ENCODE measurements around the gene TMEM151B. TPM values are rescaled to one million over a fixed set of nuclear protein-coding genes. Genes with fewer than 3 reads are reported as not detected.
A peak's percentile ranks its signal among the peaks of the same experiment; 100 is the strongest.

Gene TMEM151B
- total and polyA plus RNA-seq, 9 of the 15 experiments (the other 6 are each of a cell fraction or from before 2014, with no cell fraction given) = not detected

DNA sequence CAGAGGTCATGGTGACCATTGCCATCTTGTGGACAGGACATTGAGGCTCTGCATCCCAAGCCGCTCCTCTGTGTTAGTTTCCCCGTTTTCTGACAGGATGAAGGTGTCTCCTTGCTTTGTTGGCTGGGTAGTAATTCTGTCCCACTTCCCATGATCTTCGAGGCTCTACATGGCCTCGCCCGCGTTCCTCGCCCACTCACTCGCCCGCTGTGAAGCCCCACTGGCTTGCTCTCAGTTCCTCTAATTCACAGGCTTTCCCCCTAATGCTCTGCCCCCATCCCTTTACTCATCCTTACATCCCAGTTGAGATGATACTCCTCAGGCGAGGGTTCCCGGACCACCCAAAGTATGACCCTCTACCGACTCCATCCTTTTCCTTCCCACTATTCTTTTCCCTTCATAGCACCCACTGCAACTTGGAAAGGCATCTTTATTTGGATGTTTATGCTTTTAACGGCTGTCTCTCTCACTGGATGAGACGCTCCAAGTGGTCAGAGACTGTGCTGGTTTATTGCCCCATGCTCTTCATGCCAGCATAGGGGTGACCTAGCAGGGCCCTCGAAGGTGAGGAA, 12.4 kb upstream of the TMEM151B start (continued):
- TF ChIP-seq, protein P1, sequence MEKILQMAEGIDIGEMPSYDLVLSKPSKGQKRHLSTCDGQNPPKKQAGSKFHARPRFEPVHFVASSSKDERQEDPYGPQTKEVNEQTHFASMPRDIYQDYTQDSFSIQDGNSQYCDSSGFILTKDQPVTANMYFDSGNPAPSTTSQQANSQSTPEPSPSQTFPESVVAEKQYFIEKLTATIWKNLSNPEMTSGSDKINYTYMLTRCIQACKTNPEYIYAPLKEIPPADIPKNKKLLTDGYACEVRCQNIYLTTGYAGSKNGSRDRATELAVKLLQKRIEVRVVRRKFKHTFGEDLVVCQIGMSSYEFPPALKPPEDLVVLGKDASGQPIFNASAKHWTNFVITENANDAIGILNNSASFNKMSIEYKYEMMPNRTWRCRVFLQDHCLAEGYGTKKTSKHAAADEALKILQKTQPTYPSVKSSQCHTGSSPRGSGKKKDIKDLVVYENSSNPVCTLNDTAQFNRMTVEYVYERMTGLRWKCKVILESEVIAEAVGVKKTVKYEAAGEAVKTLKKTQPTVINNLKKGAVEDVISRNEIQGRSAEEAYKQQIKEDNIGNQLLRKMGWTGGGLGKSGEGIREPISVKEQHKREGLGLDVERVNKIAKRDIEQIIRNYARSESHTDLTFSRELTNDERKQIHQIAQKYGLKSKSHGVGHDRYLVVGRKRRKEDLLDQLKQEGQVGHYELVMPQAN (IDR thresholded peaks at IDR 0.05; ENCODE audit: borderline replicate concordance) = 0 out of 2 replicates have a peak, but pooled peaks have one; percentile 45
- peak; percentile 55 for TF ChIP-seq E2F8 (IDR thresholded peaks at IDR 0.05; ENCODE audit: low read depth, partially characterized antibody)
- peak; percentile 66 for TF ChIP-seq MAFG (tag; conservative IDR thresholded peaks at IDR 0.05)
- TF ChIP-seq TBL1XR1 (IDR thresholded peaks at IDR 0.05; ENCODE audit: low read length in 2 of 2) = 0 out of 4 replicates have a peak, but pooled peaks of 1 of the 2 experiments have one; percentile 0
- TF ChIP-seq, protein P2, sequence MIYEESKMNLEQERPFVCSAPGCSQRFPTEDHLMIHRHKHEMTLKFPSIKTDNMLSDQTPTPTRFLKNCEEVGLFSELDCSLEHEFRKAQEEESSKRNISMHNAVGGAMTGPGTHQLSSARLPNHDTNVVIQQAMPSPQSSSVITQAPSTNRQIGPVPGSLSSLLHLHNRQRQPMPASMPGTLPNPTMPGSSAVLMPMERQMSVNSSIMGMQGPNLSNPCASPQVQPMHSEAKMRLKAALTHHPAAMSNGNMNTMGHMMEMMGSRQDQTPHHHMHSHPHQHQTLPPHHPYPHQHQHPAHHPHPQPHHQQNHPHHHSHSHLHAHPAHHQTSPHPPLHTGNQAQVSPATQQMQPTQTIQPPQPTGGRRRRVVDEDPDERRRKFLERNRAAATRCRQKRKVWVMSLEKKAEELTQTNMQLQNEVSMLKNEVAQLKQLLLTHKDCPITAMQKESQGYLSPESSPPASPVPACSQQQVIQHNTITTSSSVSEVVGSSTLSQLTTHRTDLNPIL (CRISPR knock-in tag; IDR thresholded peaks at IDR 0.05) = 0 out of 2 replicates have a peak, but pooled peaks have one; percentile 62
- peak in 1 of 3 experiments; percentile 23; a peak in 1 of 6 replicates for TF ChIP-seq CTCF (IDR thresholded peaks at IDR 0.05 in 2 of 3, conservative IDR thresholded peaks at IDR 0.05 in 1 of 3; ENCODE audit: insufficient read depth in 2 of 3, low read depth in 1 of 3, low read length in 3 of 3)
- TF ChIP-seq BRCA1 (IDR thresholded peaks at IDR 0.05) = no peak
- TF ChIP-seq BRCA1 (CRISPR knock-in tag; IDR thresholded peaks at IDR 0.05) = no peak
- TF ChIP-seq HDAC2 (IDR thresholded peaks at IDR 0.05) = peak; percentile 60
- TF ChIP-seq KLF16 (IDR thresholded peaks at IDR 0.05) = no peak
- peak in 1 of 2 experiments; percentile 6; a peak in 1 of 4 replicates for TF ChIP-seq TEAD1 (CRISPR knock-in tag; IDR thresholded peaks at IDR 0.05)
- peak; percentile 27; the same call in 1 of the 2 replicates for TF ChIP-seq MAFF (IDR thresholded peaks at IDR 0.05; ENCODE audit: low read length)
- TF ChIP-seq MLLT1 (IDR thresholded peaks at IDR 0.05) = 0 out of 4 replicates have a peak, but pooled peaks of 1 of the 2 experiments have one; percentile 29
- TF ChIP-seq ZNF175 (CRISPR knock-in tag; IDR thresholded peaks at IDR 0.05; ENCODE audit: low read depth) = peak; percentile 15; the same call in 1 of the 2 replicates
- 0 out of 2 replicates have a peak, but pooled peaks have one; percentile 35 for TF ChIP-seq NFATC3 (IDR thresholded peaks at IDR 0.05)
- no peak for TF ChIP-seq NR2C2 (CRISPR knock-in tag; IDR thresholded peaks at IDR 0.05)
- TF ChIP-seq NR2C2 (tag; IDR thresholded peaks at IDR 0.05) = peak; percentile 87
- peak; percentile 34 for TF ChIP-seq SUPT5H (IDR thresholded peaks at IDR 0.05)
- TF ChIP-seq NBN (IDR thresholded peaks at IDR 0.05; ENCODE audit: low read depth) = peak; percentile 78; the same call in 1 of the 2 replicates

Data from K562 (cell line).